HAP-1 (cell line): ENCODE data around the gene KCNIP1.

Experiments used
- DNase-seq, 2 experiments: peaks; one replicate each; pipeline ENCODE4 v3.0.0-alpha.2; 2016 to 2020; ENCODE audit warnings: low spot score in 2 of 2
- H3K27me3 ChIP-seq: fragments of 250-450 bp; sonication (Bioruptor Pico); 2 replicates; pipeline ENCODE4 v1.5.1; 2020; ENCODE audit warnings: low read depth, mild to moderate bottlenecking, moderate library complexity
- H3K36me3 ChIP-seq: fragments of 250-450 bp; sonication (Bioruptor Pico); replicated peaks from 2 replicates; pipeline ENCODE4 v1.5.1; 2020; ENCODE audit warnings: mild to moderate bottlenecking
- H3K4me1 ChIP-seq: fragments of 250-450 bp; sonication (Bioruptor Pico); 2 replicates; pipeline ENCODE4 v1.5.1; 2020; ENCODE audit warnings: mild to moderate bottlenecking
- H3K4me3 ChIP-seq: fragments of 250-450 bp; sonication (Bioruptor Pico); 2 replicates; pipeline ENCODE4 v1.5.1; 2020; ENCODE audit warnings: mild to moderate bottlenecking, moderate library complexity
- H3K9me3 ChIP-seq: fragments of 250-450 bp; sonication (Bioruptor Pico); 2 replicates; pipeline ENCODE4 v1.5.1; 2020; ENCODE audit warnings: mild to moderate bottlenecking, moderate library complexity
- in situ Hi-C: fragments of 300-500 bp; cut with MboI; formaldehyde crosslinking; loops from 3 replicates; pipeline ENCODE4 v1.14.3; 2020; ENCODE audit warnings: low sequenced_read_pairs, inconsistent platforms, mixed read lengths

Gene KCNIP1

GRCh38 chr5:170597109-170597751 is 93.4 kb downstream of the KCNIP1 start:
- DNase-seq = peak; percentile 17 to 21
- H3K4me1 ChIP-seq = peaks cover 2% of the 10 kb centered on the region
- H3K4me3 ChIP-seq = no peak overlapping the region
- H3K9me3 ChIP-seq = no peaks in the 10 kb centered on the region
- H3K36me3 ChIP-seq = no peaks in the 10 kb centered on the region
- peaks cover 2% of the 10 kb centered on the region; the same call in 1 of the 2 replicates for H3K27me3 ChIP-seq
- in situ Hi-C loops = no loop called here

- DNase-seq = no peak
- no peaks in the 10 kb centered on the region for H3K36me3 ChIP-seq
- no peak overlapping the region for H3K4me3 ChIP-seq
- in situ Hi-C loops = no loop called here
- peaks cover 2% of the 10 kb centered on the region for H3K4me1 ChIP-seq
- H3K27me3 ChIP-seq = peaks cover under 1% of the 10 kb centered on the region; the same call in 1 of the 2 replicates
- H3K9me3 ChIP-seq = no peaks in the 10 kb centered on the region
These were observed 94.1 kb downstream of the KCNIP1 start for GRCh38 chr5:170597872-170598271.

GRCh38 chr5:170599756-170600155 is 95.9 kb downstream of the KCNIP1 start:
- peak; percentile 35 to 76 for DNase-seq
- peaks cover 2% of the 10 kb centered on the region for H3K4me1 ChIP-seq
- no peaks in the 10 kb centered on the region for H3K36me3 ChIP-seq
- H3K9me3 ChIP-seq = no peaks in the 10 kb centered on the region
- in situ Hi-C loops = loop anchor here (25.0 kb wide), 1 partner anchor 487 kb away; the partner anchor contains the start of gene FOXI1
- H3K27me3 ChIP-seq = no peaks in the 10 kb centered on the region
- no peak overlapping the region for H3K4me3 ChIP-seq

- DNase-seq = no peak
- peaks cover 2% of the 10 kb centered on the region for H3K4me1 ChIP-seq
- no peak overlapping the region for H3K4me3 ChIP-seq
- H3K27me3 ChIP-seq = no peaks in the 10 kb centered on the region
- H3K36me3 ChIP-seq = no peaks in the 10 kb centered on the region
- in situ Hi-C loops = loop anchor here (25.0 kb wide), 1 partner anchor 489 kb away; the partner anchor contains the start of gene FOXI1
- no peaks in the 10 kb centered on the region for H3K9me3 ChIP-seq
These were observed 97.8 kb downstream of the KCNIP1 start for GRCh38 chr5:170601619-170602018.

GRCh38 chr5:170603109-170603508 is 99.3 kb downstream of the KCNIP1 start:
- no peak for DNase-seq
- no peaks in the 10 kb centered on the region for H3K27me3 ChIP-seq
- H3K4me1 ChIP-seq = peaks cover 2% of the 10 kb centered on the region
- H3K36me3 ChIP-seq = no peaks in the 10 kb centered on the region
- in situ Hi-C loops = loop anchor here (25.0 kb wide), 1 partner anchor 491 kb away; the partner anchor contains the start of gene FOXI1
- H3K4me3 ChIP-seq = no peak overlapping the region
- no peaks in the 10 kb centered on the region for H3K9me3 ChIP-seq

GRCh38 chr5:170603578-170604565 is 100.1 kb downstream of the KCNIP1 start:
- peaks cover 2% of the 10 kb centered on the region for H3K4me1 ChIP-seq
- DNase-seq = peak; percentile 41 to 87
- no peaks in the 10 kb centered on the region for H3K9me3 ChIP-seq
- H3K27me3 ChIP-seq = no peaks in the 10 kb centered on the region
- no peak overlapping the region for H3K4me3 ChIP-seq
- in situ Hi-C loops = loop anchor here (25.0 kb wide), 1 partner anchor 492 kb away; the partner anchor contains the start of gene FOXI1
- H3K36me3 ChIP-seq = no peaks in the 10 kb centered on the region

- Histone ChIP-seq H3K4me3 (no peak overlapping the region), H3K27me3 (no peaks in the 10 kb centered on the region), H3K36me3 (no peaks in the 10 kb centered on the region), H3K9me3 (no peaks in the 10 kb centered on the region), H3K4me1 (no peaks in the 10 kb centered on the region)
- no peak for DNase-seq
- in situ Hi-C loops = loop anchor here (25.0 kb wide), 1 partner anchor 495 kb away; the partner anchor contains the start of gene FOXI1
These were observed 103.1 kb downstream of the KCNIP1 start for GRCh38 chr5:170606941-170607340.

- Histone ChIP-seq H3K4me1 (no peaks in the 10 kb centered on the region), H3K36me3 (no peaks in the 10 kb centered on the region), H3K9me3 (no peaks in the 10 kb centered on the region), H3K27me3 (no peaks in the 10 kb centered on the region), H3K4me3 (no peak overlapping the region)
- in situ Hi-C loops = loop anchor here (25.0 kb wide), 1 partner anchor 499 kb away; the partner anchor contains the start of gene FOXI1
- DNase-seq = no peak
These were observed 107.8 kb downstream of the KCNIP1 start for GRCh38 chr5:170611449-170612090.

GRCh38 chr5:170612256-170612678 is 108.4 kb downstream of the KCNIP1 start:
- Histone ChIP-seq H3K4me1 (no peaks in the 10 kb centered on the region), H3K36me3 (no peaks in the 10 kb centered on the region), H3K27me3 (no peaks in the 10 kb centered on the region), H3K9me3 (no peaks in the 10 kb centered on the region), H3K4me3 (no peak overlapping the region)
- in situ Hi-C loops = loop anchor here (25.0 kb wide), 1 partner anchor 500 kb away; the partner anchor contains the start of gene FOXI1
- DNase-seq = no peak

- H3K36me3 ChIP-seq = no peaks in the 10 kb centered on the region
- no peaks in the 10 kb centered on the region for H3K27me3 ChIP-seq
- no peaks in the 10 kb centered on the region for H3K4me1 ChIP-seq
- in situ Hi-C loops = loop anchor here (25.0 kb wide), 1 partner anchor 502 kb away; the partner anchor contains the start of gene FOXI1
- DNase-seq = no peak
- no peaks in the 10 kb centered on the region for H3K9me3 ChIP-seq
- no peak overlapping the region for H3K4me3 ChIP-seq
These were observed 110.3 kb downstream of the KCNIP1 start for GRCh38 chr5:170614065-170614490.

- Histone ChIP-seq H3K27me3 (no peaks in the 10 kb centered on the region), H3K4me3 (no peak overlapping the region), H3K9me3 (no peaks in the 10 kb centered on the region), H3K36me3 (no peaks in the 10 kb centered on the region), H3K4me1 (no peaks in the 10 kb centered on the region)
- no peak for DNase-seq
- in situ Hi-C loops = loop anchor here (25.0 kb wide), 1 partner anchor 502 kb away; the partner anchor contains the start of gene FOXI1
These were observed 110.9 kb downstream of the KCNIP1 start for GRCh38 chr5:170614720-170615119.

GRCh38 chr5:170617533-170618490 is 114.0 kb downstream of the KCNIP1 start:
- peak in 1 of 2 experiments; percentile 37 for DNase-seq
- Histone ChIP-seq H3K36me3 (no peaks in the 10 kb centered on the region), H3K4me1 (no peaks in the 10 kb centered on the region), H3K27me3 (no peaks in the 10 kb centered on the region), H3K4me3 (no peak overlapping the region), H3K9me3 (no peaks in the 10 kb centered on the region)
- in situ Hi-C loops = loop anchor here (25.0 kb wide), 1 partner anchor 506 kb away; the partner anchor contains the start of gene FOXI1
